Mesothelial cell of epicardium (in vitro differentiated cells): Measurements from ENCODE around the gene DCAF11. TPM values are rescaled to one million over a fixed set of nuclear protein-coding genes. Genes with fewer than 3 reads are reported as not detected.
A peak's percentile ranks its signal among the peaks of the same experiment; 100 is the strongest.

Source experiments
- DNase-seq, 2 experiments: peaks; one replicate each; pipeline ENCODE4 v3.0.0; 2021; ENCODE audit warnings: low spot score in 2 of 2; ENCODE audit not compliant: unreplicated experiment in 2 of 2
- H3K27ac Mint-ChIP-seq: 2 replicates; pipeline ENCODE4 v1.8.0; 2021; ENCODE audit warnings: mixed read lengths
- H3K27me3 Mint-ChIP-seq: 2 replicates; pipeline ENCODE4 v1.8.0; 2021; ENCODE audit warnings: low read depth, mixed read lengths
- H3K36me3 Mint-ChIP-seq: 2 replicates; pipeline ENCODE4 v1.8.0; 2021; ENCODE audit warnings: mixed read lengths
- H3K4me1 Mint-ChIP-seq: 2 replicates; pipeline ENCODE4 v1.8.0; 2021; ENCODE audit warnings: mixed read lengths
- H3K4me3 Mint-ChIP-seq: 2 replicates; pipeline ENCODE4 v1.8.0; 2021; ENCODE audit warnings: mild to moderate bottlenecking, moderate library complexity, mixed read lengths
- H3K9me3 Mint-ChIP-seq: 2 replicates; pipeline ENCODE4 v1.8.0; 2021; ENCODE audit warnings: mixed read lengths
- microRNA-seq: library from miRNA; unstranded; fragments of <30 nt; microRNA quantifications from one replicate; pipeline ENCODE4 v1.2.0, GENCODE V29; 2021; ENCODE audit warnings: inconsistent platforms, mixed read lengths
- total RNA-seq: library from RNA; stranded (reverse); gene quantifications from 3 replicates; pipeline ENCODE4 v1.2.1, GENCODE V29; 2021
- TF ChIP-seq, protein P1 (sequence below): fragments of 200-600 bp; sonication (generic); IDR thresholded peaks from one replicate; pipeline ENCODE4 v1.5.0; 2021; ENCODE audit warnings: antibody characterized with exemption; ENCODE audit not compliant: unreplicated experiment

The DCAF11 gene
- total RNA-seq, 1 donor from 2014 or later: 62.3 TPM

DNA sequence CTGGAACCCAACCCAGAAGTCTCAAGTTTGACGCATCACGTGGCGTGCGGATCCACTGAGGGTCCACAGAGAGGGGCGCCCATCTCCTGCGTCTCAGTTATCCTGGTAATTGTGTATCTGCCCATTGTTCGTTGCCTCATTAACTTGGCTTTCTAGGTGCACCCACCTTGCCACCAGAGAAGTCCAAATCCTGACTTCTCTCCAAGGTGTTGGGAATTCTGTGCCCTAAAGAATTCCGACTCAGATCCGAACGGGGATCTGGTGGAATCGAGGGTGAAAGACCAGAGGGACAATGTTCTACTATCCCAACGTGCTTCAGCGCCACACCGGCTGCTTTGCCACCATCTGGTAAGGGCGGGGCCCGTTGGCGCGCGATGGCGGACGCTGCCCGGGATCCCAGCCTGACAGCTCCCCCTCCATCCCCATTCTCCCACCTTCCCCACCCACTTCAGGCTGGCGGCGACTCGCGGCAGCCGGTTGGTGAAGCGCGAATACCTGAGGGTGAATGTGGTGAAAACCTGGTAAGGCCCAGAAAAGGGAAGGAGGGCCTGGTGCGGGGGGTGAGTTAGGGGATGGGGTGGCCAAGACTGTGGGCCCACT, 57.8 kb downstream of the DCAF11 start:
- DNase-seq: no peak
- peaks cover 48% of the 10 kb centered on the region for H3K4me1 Mint-ChIP-seq
- peak overlapping the region; percentile 83 for H3K4me3 Mint-ChIP-seq
- H3K27me3 Mint-ChIP-seq: no peaks in the 10 kb centered on the region
- peak overlapping the region; percentile 94 for H3K27ac Mint-ChIP-seq
- H3K9me3 Mint-ChIP-seq: no peaks in the 10 kb centered on the region
- TF ChIP-seq, protein P1, sequence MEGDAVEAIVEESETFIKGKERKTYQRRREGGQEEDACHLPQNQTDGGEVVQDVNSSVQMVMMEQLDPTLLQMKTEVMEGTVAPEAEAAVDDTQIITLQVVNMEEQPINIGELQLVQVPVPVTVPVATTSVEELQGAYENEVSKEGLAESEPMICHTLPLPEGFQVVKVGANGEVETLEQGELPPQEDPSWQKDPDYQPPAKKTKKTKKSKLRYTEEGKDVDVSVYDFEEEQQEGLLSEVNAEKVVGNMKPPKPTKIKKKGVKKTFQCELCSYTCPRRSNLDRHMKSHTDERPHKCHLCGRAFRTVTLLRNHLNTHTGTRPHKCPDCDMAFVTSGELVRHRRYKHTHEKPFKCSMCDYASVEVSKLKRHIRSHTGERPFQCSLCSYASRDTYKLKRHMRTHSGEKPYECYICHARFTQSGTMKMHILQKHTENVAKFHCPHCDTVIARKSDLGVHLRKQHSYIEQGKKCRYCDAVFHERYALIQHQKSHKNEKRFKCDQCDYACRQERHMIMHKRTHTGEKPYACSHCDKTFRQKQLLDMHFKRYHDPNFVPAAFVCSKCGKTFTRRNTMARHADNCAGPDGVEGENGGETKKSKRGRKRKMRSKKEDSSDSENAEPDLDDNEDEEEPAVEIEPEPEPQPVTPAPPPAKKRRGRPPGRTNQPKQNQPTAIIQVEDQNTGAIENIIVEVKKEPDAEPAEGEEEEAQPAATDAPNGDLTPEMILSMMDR: no peak
- peaks cover 27% of the 10 kb centered on the region for H3K36me3 Mint-ChIP-seq

DNA sequence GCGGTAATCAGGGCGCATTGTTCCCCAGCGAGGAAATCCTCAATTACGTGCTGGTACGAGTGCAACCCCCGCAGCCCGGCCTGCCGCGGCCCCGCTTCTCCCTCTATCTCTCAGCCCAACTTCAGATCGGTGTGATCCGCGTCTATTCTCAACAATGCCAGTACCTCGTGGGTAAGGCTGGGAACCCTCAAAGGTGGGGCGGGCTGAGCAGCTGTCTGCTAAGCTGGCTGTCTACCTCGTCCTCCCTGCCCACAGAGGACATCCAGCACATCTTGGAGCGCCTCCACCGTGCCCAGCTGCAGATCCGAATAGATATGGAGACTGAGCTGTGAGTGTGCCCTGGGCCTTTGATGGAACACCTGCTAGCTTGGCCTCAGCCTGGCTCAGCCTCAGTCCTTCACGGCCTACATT, 58.3 kb downstream of the DCAF11 start:
- peaks cover 25% of the 10 kb centered on the region for H3K36me3 Mint-ChIP-seq
- peaks cover 50% of the 10 kb centered on the region for H3K4me1 Mint-ChIP-seq
- H3K4me3 Mint-ChIP-seq: peak overlapping the region; percentile 83
- H3K27me3 Mint-ChIP-seq: no peaks in the 10 kb centered on the region
- no peak for DNase-seq
- TF ChIP-seq, protein P1: no peak
- no peaks in the 10 kb centered on the region for H3K9me3 Mint-ChIP-seq
- peak overlapping the region; percentile 94 for H3K27ac Mint-ChIP-seq

Small RNA genes lying within 50 kb of the gene (microRNA-seq; reads per million reads assigned to microRNA genes)
- gene MIR7703: not detected

Other genes with a start within 250 kb of the DCAF11 start
- gene DHRS4, start 161.0 kb upstream of the DCAF11 start, total RNA-seq: 20.9 to 23.7 TPM (median 22.0 TPM) in 3 replicates
- 19.1 to 23.2 TPM (median 22.5 TPM) in 3 replicates for gene DHRS4L2, start 125.8 kb upstream of the DCAF11 start, total RNA-seq
- 1.1 to 1.6 TPM (median 1.4 TPM) in 3 replicates for gene CARMIL3, start 62.8 kb upstream of the DCAF11 start, total RNA-seq
- not detected in 3 replicates for gene CPNE6, start 43.2 kb upstream of the DCAF11 start, total RNA-seq
- gene PCK2, start 20.5 kb upstream of the DCAF11 start, total RNA-seq: 18.9 to 22.2 TPM (median 20.6 TPM) in 3 replicates
- gene NRL, start 172 bp downstream of the DCAF11 start, total RNA-seq: 1.5 to 2.0 TPM (median 1.8 TPM) in 3 replicates
- 0.75 to 1.5 TPM (median 1.0 TPM) in 3 replicates for gene FITM1, start 15.9 kb downstream of the DCAF11 start, total RNA-seq
- gene PSME1, start 21.4 kb downstream of the DCAF11 start, total RNA-seq: 148 to 154 TPM (median 154 TPM) in 3 replicates
- gene EMC9, start 26.8 kb downstream of the DCAF11 start, total RNA-seq: 17.7 to 21.3 TPM (median 21.2 TPM) in 3 replicates
- 143 to 149 TPM (median 148 TPM) in 3 replicates for gene PSME2, start 31.8 kb downstream of the DCAF11 start, total RNA-seq
- gene RNF31, start 32.7 kb downstream of the DCAF11 start, total RNA-seq: 90.5 to 96.0 TPM (median 90.5 TPM) in 3 replicates
- 244 to 274 TPM (median 250 TPM) in 3 replicates for gene IRF9, start 46.5 kb downstream of the DCAF11 start, total RNA-seq
- gene REC8, start 57.3 kb downstream of the DCAF11 start, total RNA-seq: 465 to 486 TPM (median 484 TPM) in 3 replicates
- gene IPO4, start 74.0 kb downstream of the DCAF11 start, total RNA-seq: 38.4 to 43.2 TPM (median 39.3 TPM) in 3 replicates
- 44.9 to 45.8 TPM (median 45.7 TPM) in 3 replicates for gene TM9SF1, start 80.7 kb downstream of the DCAF11 start, total RNA-seq
- 0.29 to 0.49 TPM (median 0.31 TPM) in 3 replicates for gene TSSK4, start 90.9 kb downstream of the DCAF11 start, total RNA-seq
- gene CHMP4A, start 98.7 kb downstream of the DCAF11 start, total RNA-seq: 38.4 to 48.0 TPM (median 44.7 TPM) in 3 replicates
- gene MDP1, start 101.3 kb downstream of the DCAF11 start, total RNA-seq: 18.0 to 18.4 TPM (median 18.3 TPM) in 3 replicates
- 148 to 156 TPM (median 155 TPM) in 3 replicates for gene NEDD8, start 117.6 kb downstream of the DCAF11 start, total RNA-seq
- 72.5 to 78.7 TPM (median 74.1 TPM) in 3 replicates for gene GMPR2, start 118.2 kb downstream of the DCAF11 start, total RNA-seq
- gene TINF2, start 127.8 kb downstream of the DCAF11 start, total RNA-seq: 49.1 to 55.2 TPM (median 51.1 TPM) in 3 replicates
- gene TGM1, start 148.4 kb downstream of the DCAF11 start, total RNA-seq: 9.5 to 12.1 TPM (median 10.2 TPM) in 3 replicates
- 28.7 to 34.5 TPM (median 31.2 TPM) in 3 replicates for gene RABGGTA, start 156.8 kb downstream of the DCAF11 start, total RNA-seq
- 38.3 to 41.4 TPM (median 39.8 TPM) in 3 replicates for gene DHRS1, start 185.0 kb downstream of the DCAF11 start, total RNA-seq
- 27.8 to 30.8 TPM (median 28.8 TPM) in 3 replicates for gene NOP9, start 185.1 kb downstream of the DCAF11 start, total RNA-seq
- not detected in 3 replicates for gene CIDEB, start 193.2 kb downstream of the DCAF11 start, total RNA-seq
- gene LTB4R2, start 195.4 kb downstream of the DCAF11 start, total RNA-seq: 13.0 to 14.9 TPM (median 14.8 TPM) in 3 replicates
- 10.7 to 11.8 TPM (median 11.1 TPM) in 3 replicates for gene LTB4R, start 196.7 kb downstream of the DCAF11 start, total RNA-seq
- gene ADCY4, start 220.3 kb downstream of the DCAF11 start, total RNA-seq: 2.8 to 3.4 TPM (median 3.4 TPM) in 3 replicates
- 1.9 to 2.2 TPM (median 2.0 TPM) in 3 replicates for gene RIPK3, start 225.2 kb downstream of the DCAF11 start, total RNA-seq